Measurements from ENCODE around the gene CAMSAP1. TPM values are rescaled to one million over a fixed set of nuclear protein-coding genes. Genes with fewer than 3 reads are reported as not detected.
"Not testable (repeated sequence)": the region's sequence is repeated elsewhere in the genome, so short reads cannot be mapped to it uniquely, and the experiment has no call there.

Gene CAMSAP1
- total and polyA plus RNA-seq, 4 donors, result 41.7 to 58.8 (median 45.0) TPM

DNA sequence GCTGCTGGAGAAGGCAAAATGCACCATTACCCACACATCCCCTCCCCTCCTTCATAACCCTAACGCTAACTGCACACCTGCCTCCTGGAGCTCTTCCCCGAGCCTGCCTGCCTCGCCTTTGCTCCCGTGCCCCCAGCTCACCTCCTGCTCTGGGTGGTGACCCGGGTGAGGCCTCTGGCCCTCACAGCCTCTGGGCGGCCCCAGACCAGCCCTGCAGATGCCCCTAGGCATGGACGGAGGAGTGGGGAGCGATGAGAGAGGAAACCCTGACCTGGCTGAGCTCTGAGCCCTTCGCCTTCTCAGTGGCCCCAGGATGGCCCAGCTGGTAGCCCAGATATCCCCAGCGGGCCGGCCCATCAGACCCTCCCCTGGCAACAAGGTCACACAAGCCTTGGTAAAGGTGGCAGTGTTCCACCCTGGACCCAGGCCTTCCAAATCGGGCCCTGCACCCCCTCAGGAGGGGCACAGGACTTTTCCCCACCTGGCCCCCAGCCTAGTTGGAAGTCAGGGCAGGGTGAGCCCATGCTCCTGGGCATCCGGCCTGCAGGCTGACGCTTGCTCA lies 14.5 kb upstream of the CAMSAP1 start:
- Histone ChIP-seq H3K36me3 (ENCODE audit: control insufficient read depth, insufficient read depth, low read length) (peaks cover 56% of the 10 kb centered on the region), H3K27me3 (ENCODE audit: control insufficient read depth, insufficient read depth, low read length) (no peaks in the 10 kb centered on the region), H3K4me3 (ENCODE audit: low read depth, low read length) (no peak overlapping the region), H3K9me3 (ENCODE audit: control insufficient read depth, insufficient read depth, low read length) (no peaks in the 10 kb centered on the region), H3K4me1 (ENCODE audit: control insufficient read depth, insufficient read depth, low read length) (no peaks in the 10 kb centered on the region), H3K27ac (ENCODE audit: low read depth, low read length) (no peak overlapping the region)
- DNase-seq (ENCODE audit: low read depth in 4 of 6, low spot score in 6 of 6), result no peak
- WGBS (ENCODE audit: insufficient coverage), result 87% methylated on average over 8 of the region's 14 CpGs

DNA sequence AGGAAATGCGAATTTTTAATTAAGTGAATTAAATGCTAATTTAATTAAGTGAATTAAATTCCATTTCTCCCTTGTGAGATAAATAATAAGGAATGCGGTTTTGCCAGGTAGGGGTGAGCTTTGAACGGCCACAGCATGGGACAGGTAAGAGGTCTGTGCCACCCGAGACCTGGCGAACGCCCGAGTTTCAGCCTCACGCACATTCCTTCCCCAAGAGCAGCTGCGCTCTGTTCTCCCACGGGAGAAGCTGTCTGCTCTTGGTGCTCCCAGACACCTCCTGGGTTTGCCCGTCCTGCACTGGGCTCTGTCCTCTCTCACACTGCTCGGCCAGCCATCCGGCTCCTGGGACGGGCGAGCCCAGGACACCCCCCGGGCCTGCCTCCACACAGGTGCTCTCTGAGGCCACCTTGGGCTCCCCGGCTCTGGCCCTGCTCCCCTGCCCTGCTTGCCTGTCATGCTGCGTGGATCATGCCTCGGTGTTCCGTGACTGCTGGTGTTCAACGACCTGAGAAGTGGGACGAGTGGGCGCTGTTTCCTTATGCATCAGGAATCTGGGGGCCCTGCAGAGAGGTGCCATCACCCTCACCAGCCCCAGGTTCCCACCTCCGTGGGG lies 13.7 kb upstream of the CAMSAP1 start:
- H3K4me1 ChIP-seq (ENCODE audit: control insufficient read depth, insufficient read depth, low read length), result no peaks in the 10 kb centered on the region
- peaks cover 52% of the 10 kb centered on the region for H3K36me3 ChIP-seq (ENCODE audit: control insufficient read depth, insufficient read depth, low read length)
- H3K9me3 ChIP-seq (ENCODE audit: control insufficient read depth, insufficient read depth, low read length), result peaks cover 5% of the 10 kb centered on the region
- WGBS (ENCODE audit: insufficient coverage), result 82% methylated on average over 22 of the region's 24 CpGs
- H3K4me3 ChIP-seq (ENCODE audit: low read depth, low read length), result no peak overlapping the region
- no peak for DNase-seq (ENCODE audit: low read depth in 4 of 6, low spot score in 6 of 6)
- H3K27ac ChIP-seq (ENCODE audit: low read depth, low read length), result no peak overlapping the region
- H3K27me3 ChIP-seq (ENCODE audit: control insufficient read depth, insufficient read depth, low read length), result no peaks in the 10 kb centered on the region

- no peak for DNase-seq (ENCODE audit: low read depth in 4 of 6, low spot score in 6 of 6)
- H3K4me3 ChIP-seq (ENCODE audit: low read depth, low read length), result no peak overlapping the region
- WGBS (ENCODE audit: insufficient coverage), result 90% methylated on average over 14 of the region's 15 CpGs
Observed at GRCh38 chr9:135920256-135920930, 13.0 kb upstream of the CAMSAP1 start.

GRCh38 chr9:135919318-135919890 lies 12.1 kb upstream of the CAMSAP1 start:
- Histone ChIP-seq H3K36me3 (ENCODE audit: control insufficient read depth, insufficient read depth, low read length) (peaks cover 52% of the 10 kb centered on the region), H3K27ac (ENCODE audit: low read depth, low read length) (no peak overlapping the region), H3K9me3 (ENCODE audit: control insufficient read depth, insufficient read depth, low read length) (peaks cover 17% of the 10 kb centered on the region), H3K4me3 (ENCODE audit: low read depth, low read length) (no peak overlapping the region), H3K4me1 (ENCODE audit: control insufficient read depth, insufficient read depth, low read length) (no peaks in the 10 kb centered on the region), H3K27me3 (ENCODE audit: control insufficient read depth, insufficient read depth, low read length) (no peaks in the 10 kb centered on the region)
- 98% methylated on average over 10 of the region's 11 CpGs for WGBS (ENCODE audit: insufficient coverage)
- DNase-seq (ENCODE audit: low read depth in 4 of 6, low spot score in 6 of 6), result no peak

More at GRCh38 chr9:135920256-135920930, 13.0 kb upstream of the CAMSAP1 start:
- no peaks in the 10 kb centered on the region for H3K4me1 ChIP-seq (ENCODE audit: control insufficient read depth, insufficient read depth, low read length)
- H3K27me3 ChIP-seq (ENCODE audit: control insufficient read depth, insufficient read depth, low read length), result no peaks in the 10 kb centered on the region
- H3K36me3 ChIP-seq (ENCODE audit: control insufficient read depth, insufficient read depth, low read length), result peaks cover 51% of the 10 kb centered on the region
- H3K9me3 ChIP-seq (ENCODE audit: control insufficient read depth, insufficient read depth, low read length), result peaks cover 9% of the 10 kb centered on the region
- no peak overlapping the region for H3K27ac ChIP-seq (ENCODE audit: low read depth, low read length)

- H3K36me3 ChIP-seq (ENCODE audit: control insufficient read depth, insufficient read depth, low read length), result peaks cover 52% of the 10 kb centered on the region
- peaks cover 22% of the 10 kb centered on the region for H3K9me3 ChIP-seq (ENCODE audit: control insufficient read depth, insufficient read depth, low read length)
- DNase-seq (ENCODE audit: low read depth in 4 of 6, low spot score in 6 of 6); H3K27ac ChIP-seq (ENCODE audit: low read depth, low read length); H3K4me1 ChIP-seq (ENCODE audit: control insufficient read depth, insufficient read depth, low read length); H3K4me3 ChIP-seq (ENCODE audit: low read depth, low read length); H3K27me3 ChIP-seq (ENCODE audit: control insufficient read depth, insufficient read depth, low read length): not testable (repeated sequence)
- WGBS (ENCODE audit: insufficient coverage), result 92% methylated on average over 11 of the region's 12 CpGs
Observed at GRCh38 chr9:135916227-135916626, 8.9 kb upstream of the CAMSAP1 start.

GRCh38 chr9:135914921-135915320 lies 7.6 kb upstream of the CAMSAP1 start:
- no peak for DNase-seq (ENCODE audit: low read depth in 4 of 6, low spot score in 6 of 6)
- Histone ChIP-seq H3K27ac (ENCODE audit: low read depth, low read length) (no peak overlapping the region), H3K4me3 (ENCODE audit: low read depth, low read length) (no peak overlapping the region), H3K36me3 (ENCODE audit: control insufficient read depth, insufficient read depth, low read length) (peaks cover 50% of the 10 kb centered on the region), H3K4me1 (ENCODE audit: control insufficient read depth, insufficient read depth, low read length) (no peaks in the 10 kb centered on the region), H3K27me3 (ENCODE audit: control insufficient read depth, insufficient read depth, low read length) (no peaks in the 10 kb centered on the region), H3K9me3 (ENCODE audit: control insufficient read depth, insufficient read depth, low read length) (peaks cover 22% of the 10 kb centered on the region)
- WGBS (ENCODE audit: insufficient coverage), result 83% methylated on average over 1 of the region's 1 CpG

DNA sequence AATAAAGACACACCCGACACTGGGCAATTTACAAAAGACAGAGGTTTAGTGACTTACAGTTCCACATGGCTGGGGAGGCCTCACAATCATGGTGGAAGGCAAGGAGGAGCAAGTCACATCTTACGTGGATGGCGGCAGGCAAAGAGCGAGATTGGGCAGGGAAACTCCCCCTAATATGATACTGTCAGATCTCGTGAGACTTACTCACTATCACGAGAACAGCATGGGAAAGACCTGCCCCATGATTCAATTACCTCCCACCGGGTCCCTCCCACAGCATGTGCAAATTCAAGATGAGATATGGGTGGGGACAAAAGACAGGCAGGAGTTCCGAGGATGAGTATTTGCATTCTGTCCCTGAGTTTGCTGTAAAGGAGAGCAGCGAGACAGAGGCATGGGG lies 3.9 kb upstream of the CAMSAP1 start:
- not testable (repeated sequence) for DNase-seq (ENCODE audit: low read depth in 4 of 6, low spot score in 6 of 6); H3K27me3 ChIP-seq (ENCODE audit: control insufficient read depth, insufficient read depth, low read length); H3K27ac ChIP-seq (ENCODE audit: low read depth, low read length); H3K4me3 ChIP-seq (ENCODE audit: low read depth, low read length)
- Histone ChIP-seq H3K9me3 (ENCODE audit: control insufficient read depth, insufficient read depth, low read length) (peaks cover 18% of the 10 kb centered on the region), H3K4me1 (ENCODE audit: control insufficient read depth, insufficient read depth, low read length) (peaks cover 16% of the 10 kb centered on the region), H3K36me3 (ENCODE audit: control insufficient read depth, insufficient read depth, low read length) (peaks cover 42% of the 10 kb centered on the region)
- WGBS (ENCODE audit: insufficient coverage), result 98% methylated on average over 6 of the region's 9 CpGs

- H3K36me3 ChIP-seq (ENCODE audit: control insufficient read depth, insufficient read depth, low read length), result peaks cover 40% of the 10 kb centered on the region
- WGBS (ENCODE audit: insufficient coverage), result over 99% methylated on average over 7 of the region's 9 CpGs
- H3K4me1 ChIP-seq (ENCODE audit: control insufficient read depth, insufficient read depth, low read length), result peaks cover 18% of the 10 kb centered on the region
- H3K27ac ChIP-seq (ENCODE audit: low read depth, low read length), result no peak overlapping the region
- H3K4me3 ChIP-seq (ENCODE audit: low read depth, low read length), result no peak overlapping the region
- H3K27me3 ChIP-seq (ENCODE audit: control insufficient read depth, insufficient read depth, low read length), result no peaks in the 10 kb centered on the region
- peaks cover 14% of the 10 kb centered on the region for H3K9me3 ChIP-seq (ENCODE audit: control insufficient read depth, insufficient read depth, low read length)
- no peak for DNase-seq (ENCODE audit: low read depth in 4 of 6, low spot score in 6 of 6)
Observed at GRCh38 chr9:135910757-135911156, 3.4 kb upstream of the CAMSAP1 start.

- no peak overlapping the region for H3K4me3 ChIP-seq (ENCODE audit: low read depth, low read length)
- peaks cover 24% of the 10 kb centered on the region for H3K4me1 ChIP-seq (ENCODE audit: control insufficient read depth, insufficient read depth, low read length)
- no peak overlapping the region for H3K27ac ChIP-seq (ENCODE audit: low read depth, low read length)
- no CpG with 5 or more reads among the region's 2 CpGs for WGBS (ENCODE audit: insufficient coverage)
- DNase-seq (ENCODE audit: low read depth in 4 of 6, low spot score in 6 of 6), result no peak
- H3K36me3 ChIP-seq (ENCODE audit: control insufficient read depth, insufficient read depth, low read length), result peaks cover 37% of the 10 kb centered on the region
- peaks cover 11% of the 10 kb centered on the region for H3K9me3 ChIP-seq (ENCODE audit: control insufficient read depth, insufficient read depth, low read length)
- H3K27me3 ChIP-seq (ENCODE audit: control insufficient read depth, insufficient read depth, low read length), result no peaks in the 10 kb centered on the region
Observed at GRCh38 chr9:135910216-135910615, 2.9 kb upstream of the CAMSAP1 start.
